ENCODE results near the gene DCAF11. TPM values are rescaled to one million over a fixed set of nuclear protein-coding genes. Genes with fewer than 3 reads are reported as not detected.

Gene DCAF11
- total and polyA plus RNA-seq, 2 of the 13 experiments (the other 11 are each of a cell fraction or from before 2014, with no cell fraction given) = 150 to 257 TPM

- TF ChIP-seq NFE2L1 (CRISPR knock-in tag; IDR thresholded peaks at IDR 0.05; ENCODE audit: borderline replicate concordance) (0 out of 2 replicates have a peak, but pooled peaks have one; percentile 47), YY1 (IDR thresholded peaks at IDR 0.05; ENCODE audit: insufficient read depth, insufficient replicate concordance, low read depth, low read length) (peak; percentile 84), TFDP2 (CRISPR knock-in tag; IDR thresholded peaks at IDR 0.05) (peak; percentile 94), NFIB (CRISPR knock-in tag; IDR thresholded peaks at IDR 0.05; ENCODE audit: borderline replicate concordance) (no peak), ZSCAN29 (CRISPR knock-in tag; conservative IDR thresholded peaks at IDR 0.05) (0 out of 2 replicates have a peak, but pooled peaks have one; percentile 40), MNT (IDR thresholded peaks at IDR 0.05) (peak; percentile 99), PTBP1 (IDR thresholded peaks at IDR 0.05; ENCODE audit: low read depth, low read length, poor library complexity, severe bottlenecking) (peak; percentile 99), E2F5 (CRISPR knock-in tag; conservative IDR thresholded peaks at IDR 0.05) (peak; percentile 90), SP2 (CRISPR knock-in tag; IDR thresholded peaks at IDR 0.05) (peak; percentile 97), ZNF124 (CRISPR knock-in tag; IDR thresholded peaks at IDR 0.05) (peak; percentile 16; the same call in 1 of the 2 replicates), ZNF614 (CRISPR knock-in tag; IDR thresholded peaks at IDR 0.05; ENCODE audit: borderline replicate concordance) (peak; percentile 89), ZNF430 (CRISPR knock-in tag; IDR thresholded peaks at IDR 0.05) (peak; percentile 98), FOXK2 (IDR thresholded peaks at IDR 0.05) (peak; percentile 99), ZNF546 (CRISPR knock-in tag; conservative IDR thresholded peaks at IDR 0.05) (peak; percentile 94), ZNF513 (CRISPR knock-in tag; conservative IDR thresholded peaks at IDR 0.05) (0 out of 2 replicates have a peak, but pooled peaks have one; percentile 61), TMF1 (CRISPR knock-in tag; IDR thresholded peaks at IDR 0.05; ENCODE audit: low read depth) (peak; percentile 98), MED1 (CRISPR knock-in tag; IDR thresholded peaks at IDR 0.05) (peak; percentile 90), CC2D1A (CRISPR knock-in tag; IDR thresholded peaks at IDR 0.05) (no peak), ZNF274 (CRISPR knock-in tag; IDR thresholded peaks at IDR 0.05) (peak; percentile 99), SOX13 (IDR thresholded peaks at IDR 0.05) (no peak; the same call in 1 of the 2 replicates), SOX13 (CRISPR knock-in tag; conservative IDR thresholded peaks at IDR 0.05 in 1 of 2, IDR thresholded peaks at IDR 0.05 in 1 of 2) (peak; percentile 4 to 78; a peak in 3 of 4 replicates), REXO4 (CRISPR knock-in tag; IDR thresholded peaks at IDR 0.05; ENCODE audit: borderline replicate concordance) (no peak), DNMT1 (CRISPR knock-in tag; IDR thresholded peaks at IDR 0.05) (peak; percentile 99)
Measured at GRCh38 chr14:24114532-24115421, at the start of gene DCAF11, which contains the start of gene NRL (continued).
